Astrocyte (in vitro differentiated cells and primary cell): ENCODE results near the gene KNL1.

Experiments
- EZH2 ChIP-seq: IDR thresholded peaks from 2 replicates; pipeline ENCODE4 v1.6.1; 2012; ENCODE audit warnings: mild to moderate bottlenecking, low read length, inconsistent platforms; ENCODE audit not compliant: insufficient read depth
- TF ChIP-seq, protein P1 (sequence below): IDR thresholded peaks from 2 replicates; pipeline ENCODE4 v1.5.1; 2011; ENCODE audit warnings: low read depth, mild to moderate bottlenecking, inconsistent platforms, low read length, moderate library complexity; ENCODE audit not compliant: insufficient read depth

DNA sequence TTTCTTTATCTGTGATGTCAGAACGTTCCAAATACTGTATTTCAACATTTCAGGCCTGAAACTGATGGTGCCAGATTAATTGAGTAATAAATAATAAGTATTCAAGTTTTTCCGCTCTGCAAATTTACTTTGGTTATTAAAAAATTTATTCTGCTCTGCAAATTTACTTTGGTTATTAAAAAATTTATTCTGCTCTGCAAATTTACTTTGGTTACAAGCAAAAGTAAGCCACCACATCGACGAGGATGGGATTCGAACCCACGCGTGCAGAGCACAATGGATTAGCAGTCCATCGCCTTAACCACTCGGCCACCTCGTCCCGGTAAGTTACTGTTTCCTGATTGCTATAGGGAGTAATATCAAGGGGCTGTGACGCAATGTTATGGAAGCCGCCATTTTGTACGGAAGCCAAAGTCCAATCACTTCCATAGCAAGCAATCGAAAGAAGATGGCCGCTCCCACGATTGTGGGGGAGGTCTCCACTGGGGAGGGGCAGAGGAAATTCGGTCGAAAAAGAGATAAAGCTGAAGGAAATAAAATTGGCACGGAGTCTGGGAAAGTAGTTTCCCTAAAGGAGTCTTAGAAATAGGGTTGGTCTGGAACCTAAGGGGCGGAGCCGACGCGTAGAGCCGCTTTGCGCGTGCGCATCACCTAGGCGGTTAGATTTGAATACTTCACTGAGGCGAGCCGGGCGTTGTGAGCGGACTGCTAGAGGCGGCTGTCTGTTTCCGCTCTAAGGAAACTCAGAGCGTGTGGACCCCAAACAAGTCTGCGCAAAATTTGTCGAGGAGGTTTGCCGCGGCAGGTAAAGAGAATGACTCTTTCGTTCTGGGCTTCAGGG, at the start of gene KNL1:
- TF ChIP-seq, protein P1, sequence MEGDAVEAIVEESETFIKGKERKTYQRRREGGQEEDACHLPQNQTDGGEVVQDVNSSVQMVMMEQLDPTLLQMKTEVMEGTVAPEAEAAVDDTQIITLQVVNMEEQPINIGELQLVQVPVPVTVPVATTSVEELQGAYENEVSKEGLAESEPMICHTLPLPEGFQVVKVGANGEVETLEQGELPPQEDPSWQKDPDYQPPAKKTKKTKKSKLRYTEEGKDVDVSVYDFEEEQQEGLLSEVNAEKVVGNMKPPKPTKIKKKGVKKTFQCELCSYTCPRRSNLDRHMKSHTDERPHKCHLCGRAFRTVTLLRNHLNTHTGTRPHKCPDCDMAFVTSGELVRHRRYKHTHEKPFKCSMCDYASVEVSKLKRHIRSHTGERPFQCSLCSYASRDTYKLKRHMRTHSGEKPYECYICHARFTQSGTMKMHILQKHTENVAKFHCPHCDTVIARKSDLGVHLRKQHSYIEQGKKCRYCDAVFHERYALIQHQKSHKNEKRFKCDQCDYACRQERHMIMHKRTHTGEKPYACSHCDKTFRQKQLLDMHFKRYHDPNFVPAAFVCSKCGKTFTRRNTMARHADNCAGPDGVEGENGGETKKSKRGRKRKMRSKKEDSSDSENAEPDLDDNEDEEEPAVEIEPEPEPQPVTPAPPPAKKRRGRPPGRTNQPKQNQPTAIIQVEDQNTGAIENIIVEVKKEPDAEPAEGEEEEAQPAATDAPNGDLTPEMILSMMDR: no peak
- no peak for TF ChIP-seq EZH2
